Vagina (tissue), 2 donors: ENCODE results near the gene MEN1. TPM values are rescaled to one million over a fixed set of nuclear protein-coding genes. Genes with fewer than 3 reads are reported as not detected.

Experiments used
- DNase-seq, 2 donors: peaks; one replicate each; pipeline ENCODE4 v3.0.0-alpha.2; 2017; ENCODE audit errors: extremely low spot score in 2 of 2
- H3K27ac ChIP-seq: fragments of 200-600 bp; sonication (generic); one replicate; pipeline ENCODE4 v1.5.1; 2019
- H3K27me3 ChIP-seq: fragments of 200-600 bp; sonication (generic); one replicate; pipeline ENCODE4 v1.5.1; 2019
- H3K36me3 ChIP-seq, 2 donors: fragments of 200-600 bp; sonication (generic); one replicate each; pipeline ENCODE4 v1.5.1; 2017 to 2019
- H3K4me1 ChIP-seq: fragments of 200-600 bp; sonication (generic); one replicate; pipeline ENCODE4 v1.5.1; 2019
- H3K4me3 ChIP-seq, 2 donors: fragments of 200-600 bp; sonication (generic); 1 replicate in 1 of 2; 2 replicates in 1 of 2; pipeline ENCODE4 v1.5.1; 2016 to 2019
- H3K9me3 ChIP-seq: fragments of 200-600 bp; sonication (generic); one replicate; pipeline ENCODE4 v1.5.1; 2019
- CTCF ChIP-seq, 3 experiments: fragments of 450-650 bp in 2 of 3; fragments of 200-600 bp in 1 of 3; sonication (generic) in 1 of 3; IDR thresholded peaks; one replicate each; pipeline ENCODE4 v1.5.1; 2017 to 2019; ENCODE audit warnings: antibody characterized with exemption in 3 of 3, mild to moderate bottlenecking in 2 of 3, moderate library complexity in 2 of 3
- POLR2A ChIP-seq, 2 donors: fragments of 450-650 bp; IDR thresholded peaks; one replicate each; pipeline ENCODE4 v1.6.1; 2017; ENCODE audit warnings: antibody characterized with exemption in 2 of 2, mild to moderate bottlenecking in 2 of 2, moderate library complexity in 2 of 2
- POLR2AphosphoS5 ChIP-seq, 2 donors: sonication (generic); formaldehyde crosslinking; IDR thresholded peaks; one replicate each; pipeline ENCODE4 v1.9.0; 2017; ENCODE audit warnings: antibody characterized with exemption in 2 of 2, mild to moderate bottlenecking in 2 of 2, low read depth in 1 of 2; ENCODE audit not compliant: insufficient read depth in 1 of 2
- intact Hi-C: fragments of 100-400 bp; cut with DNase I; formaldehyde crosslinking; loops from one replicate; pipeline ENCODE4 v1.15.1; 2023
- total RNA-seq: library from RNA; depleted of rRNA; stranded (reverse); fragments of >200 nt; gene quantifications from one replicate; pipeline ENCODE4 v1.2.3, GENCODE V29; 2016

Gene MEN1
- total RNA-seq, 1 donor from 2014 or later = 27.0 TPM

DNA sequence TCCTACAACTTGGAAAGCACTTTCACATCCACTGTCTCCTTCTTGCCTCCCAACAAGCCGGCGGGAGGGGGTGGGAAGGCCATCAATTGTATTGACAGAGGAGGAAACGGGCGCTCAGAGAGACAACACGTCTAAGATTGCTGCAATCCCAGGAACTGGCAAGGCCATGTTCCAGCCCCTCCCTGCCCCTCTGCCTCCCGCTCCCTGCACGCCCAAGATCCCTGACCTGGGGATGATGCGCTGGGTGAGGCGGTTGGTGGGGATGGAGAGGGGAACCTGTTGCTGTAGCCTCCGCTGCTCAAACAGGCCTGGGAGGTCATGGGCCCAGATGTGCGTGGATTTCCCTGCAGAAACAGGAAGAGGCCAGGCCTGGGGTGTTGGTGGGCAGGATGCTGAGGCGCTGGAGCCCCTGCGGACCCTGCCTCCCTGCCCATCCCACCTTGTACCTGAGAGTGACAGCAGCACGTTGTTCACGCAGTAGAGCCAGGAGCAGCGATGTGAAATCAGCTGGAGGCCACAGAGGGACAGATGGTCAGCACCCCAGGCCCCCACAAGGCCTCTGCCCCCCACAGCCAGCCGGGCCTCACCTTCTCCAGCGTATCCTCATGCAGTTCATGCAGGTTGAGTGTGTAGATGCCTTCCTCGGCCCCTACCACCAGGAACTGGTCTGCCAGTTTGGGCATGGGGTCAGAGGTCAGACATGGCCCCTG is 14.1 kb downstream of the MEN1 start:
- intact Hi-C loops = no loop called here
- Histone ChIP-seq H3K36me3 (no peaks in the 10 kb centered on the region), H3K27ac (no peak overlapping the region), H3K4me1 (no peaks in the 10 kb centered on the region), H3K4me3 (no peak overlapping the region), H3K27me3 (no peaks in the 10 kb centered on the region), H3K9me3 (no peaks in the 10 kb centered on the region)
- no peak for TF ChIP-seq POLR2A (IDR thresholded peaks at IDR 0.05)
- TF ChIP-seq POLR2AphosphoS5 (IDR thresholded peaks at IDR 0.05; ENCODE audit: insufficient read depth in 1 of 2, low read depth in 1 of 2) = no peak
- TF ChIP-seq CTCF (IDR thresholded peaks at IDR 0.05) = no peak
- DNase-seq = no peak

GRCh38 chr11:64794526-64794925 is 15.8 kb downstream of the MEN1 start:
- peaks cover 0 to 7% of the 10 kb centered on the region in 2 donors for H3K36me3 ChIP-seq
- no peaks in the 10 kb centered on the region for H3K9me3 ChIP-seq
- TF ChIP-seq CTCF (IDR thresholded peaks at IDR 0.05) (no peak), POLR2A (IDR thresholded peaks at IDR 0.05) (no peak), POLR2AphosphoS5 (IDR thresholded peaks at IDR 0.05; ENCODE audit: insufficient read depth in 1 of 2, low read depth in 1 of 2) (no peak)

DNA sequence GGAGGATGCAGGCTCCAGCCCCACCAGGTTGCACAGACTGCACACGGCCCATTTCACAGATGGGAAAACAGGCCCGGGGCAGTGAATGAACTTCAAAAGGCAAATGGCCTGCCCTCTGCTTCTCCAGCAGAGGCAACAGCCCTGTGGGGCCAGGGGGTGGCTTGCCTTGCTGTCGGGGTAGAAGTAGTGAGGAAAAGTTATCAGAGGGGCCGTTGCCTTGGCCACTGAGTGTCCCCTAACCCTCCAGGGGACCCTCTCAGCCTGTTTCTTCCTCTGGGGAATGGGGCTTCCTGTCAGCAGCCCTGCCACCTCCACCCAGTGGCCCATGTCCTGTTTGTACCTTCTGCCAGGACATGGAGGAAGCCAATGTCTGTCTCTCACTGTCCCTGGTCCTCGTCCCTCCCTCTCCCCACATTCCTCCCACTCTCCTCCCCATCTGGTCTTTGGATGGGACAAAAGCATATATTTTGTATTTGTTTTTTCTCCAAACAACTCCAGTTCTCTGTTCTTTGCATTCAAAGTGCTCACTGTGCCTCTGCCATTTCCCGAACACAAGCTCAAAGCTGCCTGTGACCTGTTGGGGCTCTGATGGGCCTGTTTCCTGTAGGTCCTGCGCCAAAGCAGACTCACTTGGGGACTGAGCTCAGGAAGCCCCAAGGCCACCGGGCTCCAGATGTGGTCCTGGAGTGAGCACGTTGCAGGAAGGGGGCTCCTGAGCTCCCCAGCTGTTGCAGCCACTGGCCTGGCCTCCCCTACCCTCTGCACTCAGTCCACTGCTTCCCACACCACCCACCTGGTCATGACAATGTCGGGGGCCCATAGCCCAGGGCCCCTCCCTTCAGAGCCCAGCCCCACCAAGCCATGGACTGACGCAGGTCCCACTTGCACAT is 16.8 kb downstream of the MEN1 start:
- Histone ChIP-seq H3K27me3 (no peaks in the 10 kb centered on the region), H3K4me1 (no peaks in the 10 kb centered on the region), H3K36me3 (peaks cover 0 to 17% of the 10 kb centered on the region in 2 donors), H3K27ac (no peak overlapping the region), H3K9me3 (no peaks in the 10 kb centered on the region), H3K4me3 (no peak overlapping the region)
- TF ChIP-seq POLR2A (IDR thresholded peaks at IDR 0.05) = no peak
- TF ChIP-seq POLR2AphosphoS5 (IDR thresholded peaks at IDR 0.05; ENCODE audit: insufficient read depth in 1 of 2, low read depth in 1 of 2) = no peak
- TF ChIP-seq CTCF (IDR thresholded peaks at IDR 0.05) = no peak
- DNase-seq = no peak
- intact Hi-C loops = no loop called here

More at GRCh38 chr11:64794526-64794925, 15.8 kb downstream of the MEN1 start:
- Histone ChIP-seq H3K27ac (no peak overlapping the region), H3K27me3 (no peaks in the 10 kb centered on the region), H3K4me3 (no peak overlapping the region), H3K4me1 (no peaks in the 10 kb centered on the region)
- intact Hi-C loops = no loop called here
- DNase-seq = no peak

- Histone ChIP-seq H3K4me3 (no peak overlapping the region), H3K27me3 (no peaks in the 10 kb centered on the region), H3K27ac (no peak overlapping the region), H3K4me1 (no peaks in the 10 kb centered on the region), H3K36me3 (peaks cover 0 to 18% of the 10 kb centered on the region in 2 donors), H3K9me3 (no peaks in the 10 kb centered on the region)
- no peak for DNase-seq
- TF ChIP-seq CTCF (IDR thresholded peaks at IDR 0.05) (no peak), POLR2AphosphoS5 (IDR thresholded peaks at IDR 0.05; ENCODE audit: insufficient read depth in 1 of 2, low read depth in 1 of 2) (no peak), POLR2A (IDR thresholded peaks at IDR 0.05) (no peak)
- intact Hi-C loops = no loop called here
Measured at GRCh38 chr11:64792482-64792881, 17.9 kb downstream of the MEN1 start.
